RWPE2 (cell line): ENCODE data around the gene DIPK2B.

Experiments used
- ATAC-seq: fragments of 200-7000 bp; cut with Tn5 transposase; 3 replicates; pipeline ENCODE4 v1.9.1; 2021; ENCODE audit warnings: low read depth
- DNase-seq: peaks from one replicate; pipeline ENCODE4 v3.0.0-alpha.2; 2020; ENCODE audit warnings: low spot score
- H3K27ac ChIP-seq: fragments of 450-650 bp; 2 replicates; pipeline ENCODE4 v1.5.1; 2017; ENCODE audit warnings: mild to moderate bottlenecking; ENCODE audit not compliant: poor library complexity, severe bottlenecking
- H3K27me3 ChIP-seq: fragments of 250-450 bp; sonication (Bioruptor Pico); 2 replicates; pipeline ENCODE4 v1.5.1; 2021; ENCODE audit warnings: mild to moderate bottlenecking, moderate library complexity; ENCODE audit not compliant: insufficient read depth, poor library complexity, severe bottlenecking
- H3K36me3 ChIP-seq: fragments of 250-450 bp; sonication (Bioruptor Pico); 2 replicates; pipeline ENCODE4 v1.5.1; 2020; ENCODE audit warnings: low read depth, mild to moderate bottlenecking, moderate library complexity
- H3K4me1 ChIP-seq: fragments of 250-450 bp; sonication (Bioruptor Pico); 2 replicates; pipeline ENCODE4 v1.5.1; 2021; ENCODE audit warnings: mild to moderate bottlenecking, moderate library complexity; ENCODE audit not compliant: insufficient read depth, poor library complexity, severe bottlenecking
- H3K4me3 ChIP-seq: fragments of 250-450 bp; sonication (Bioruptor Pico); 2 replicates; pipeline ENCODE4 v1.5.1; 2021; ENCODE audit warnings: mild to moderate bottlenecking, moderate library complexity; ENCODE audit not compliant: severe bottlenecking
- H3K9me3 ChIP-seq: fragments of 250-450 bp; sonication (Bioruptor Pico); 2 replicates; pipeline ENCODE4 v1.5.1; 2021; ENCODE audit warnings: mild to moderate bottlenecking, moderate library complexity; ENCODE audit not compliant: severe bottlenecking
- TF ChIP-seq, protein P1 (sequence below): fragments of 450-650 bp; IDR thresholded peaks from one replicate; pipeline ENCODE4 v1.5.1; 2017; ENCODE audit warnings: mild to moderate bottlenecking, moderate library complexity; ENCODE audit not compliant: poor library complexity, severe bottlenecking

DIPK2B gene

DNA sequence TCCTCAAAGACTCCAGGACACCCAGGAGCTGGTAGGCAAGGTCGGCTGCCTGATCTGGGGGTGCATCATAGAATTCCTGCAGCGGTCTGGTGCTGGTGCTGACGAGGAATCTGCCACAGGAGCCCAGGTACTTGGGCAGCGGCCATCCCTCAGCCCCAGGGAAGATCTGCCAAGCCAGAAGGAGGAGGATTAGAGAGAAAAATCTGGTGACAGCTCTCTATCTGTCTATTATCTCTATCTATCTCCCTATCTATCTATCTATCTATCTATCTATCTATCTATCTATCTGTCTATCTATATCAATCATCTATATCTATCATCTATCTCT, 46.7 kb downstream of the DIPK2B start:
- H3K4me3 ChIP-seq: no peak overlapping the region
- no peaks in the 10 kb centered on the region for H3K4me1 ChIP-seq
- DNase-seq (no peak), ATAC-seq (no peak)
- no peaks in the 10 kb centered on the region for H3K36me3 ChIP-seq
- no peaks in the 10 kb centered on the region for H3K9me3 ChIP-seq
- TF ChIP-seq, protein P1, sequence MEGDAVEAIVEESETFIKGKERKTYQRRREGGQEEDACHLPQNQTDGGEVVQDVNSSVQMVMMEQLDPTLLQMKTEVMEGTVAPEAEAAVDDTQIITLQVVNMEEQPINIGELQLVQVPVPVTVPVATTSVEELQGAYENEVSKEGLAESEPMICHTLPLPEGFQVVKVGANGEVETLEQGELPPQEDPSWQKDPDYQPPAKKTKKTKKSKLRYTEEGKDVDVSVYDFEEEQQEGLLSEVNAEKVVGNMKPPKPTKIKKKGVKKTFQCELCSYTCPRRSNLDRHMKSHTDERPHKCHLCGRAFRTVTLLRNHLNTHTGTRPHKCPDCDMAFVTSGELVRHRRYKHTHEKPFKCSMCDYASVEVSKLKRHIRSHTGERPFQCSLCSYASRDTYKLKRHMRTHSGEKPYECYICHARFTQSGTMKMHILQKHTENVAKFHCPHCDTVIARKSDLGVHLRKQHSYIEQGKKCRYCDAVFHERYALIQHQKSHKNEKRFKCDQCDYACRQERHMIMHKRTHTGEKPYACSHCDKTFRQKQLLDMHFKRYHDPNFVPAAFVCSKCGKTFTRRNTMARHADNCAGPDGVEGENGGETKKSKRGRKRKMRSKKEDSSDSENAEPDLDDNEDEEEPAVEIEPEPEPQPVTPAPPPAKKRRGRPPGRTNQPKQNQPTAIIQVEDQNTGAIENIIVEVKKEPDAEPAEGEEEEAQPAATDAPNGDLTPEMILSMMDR: no peak
- no peaks in the 10 kb centered on the region for H3K27me3 ChIP-seq
- H3K27ac ChIP-seq: no peak overlapping the region
